ENCODE results near the gene OR2B2. TPM values are rescaled to one million over a fixed set of nuclear protein-coding genes. Genes with fewer than 3 reads are reported as not detected.

OR2B2 gene
- total RNA-seq, 1 experiment from 2014 or later, result not detected

GRCh38 chr6:27867945-27868300, 44.3 kb downstream of the OR2B2 start:
- peak; percentile 74 for DNase-seq (ENCODE audit: low spot score)

GRCh38 chr6:27867051-27867944, 44.9 kb downstream of the OR2B2 start:
- DNase-seq (ENCODE audit: low spot score), result peak; percentile 94

- DNase-seq (ENCODE audit: low spot score), result no peak
Observed at GRCh38 chr6:27866357-27867050, 45.7 kb downstream of the OR2B2 start.

GRCh38 chr6:27865850-27866356, 46.3 kb downstream of the OR2B2 start:
- peak; percentile 82 for DNase-seq (ENCODE audit: low spot score)

- DNase-seq (ENCODE audit: low spot score), result peak; percentile 94
Observed at GRCh38 chr6:27864906-27865849, 47.0 kb downstream of the OR2B2 start.

- no peak for DNase-seq (ENCODE audit: low spot score)
Observed at GRCh38 chr6:27863962-27864905, 48.0 kb downstream of the OR2B2 start.

GRCh38 chr6:27862396-27863066, 49.7 kb downstream of the OR2B2 start:
- DNase-seq (ENCODE audit: low spot score), result no peak

GRCh38 chr6:27861861-27862260, 50.3 kb downstream of the OR2B2 start:
- no peak for DNase-seq (ENCODE audit: low spot score)

GRCh38 chr6:27861276-27861840, 50.8 kb downstream of the OR2B2 start:
- DNase-seq (ENCODE audit: low spot score), result no peak

Small RNAs within 50 kb of the gene (small RNA-seq; reads per million reads assigned to genes)
- gene RNU7-26P, result not detected

Other genes starting within 250 kb of the OR2B2 start
- gene OR2B6, start 44.8 kb upstream of the OR2B2 start, total RNA-seq (2014; rRNA removed; shearing (Covaris generic)), result not detected in 2 replicates
- 4.4 and 5.2 TPM in 2 replicates for gene ZNF165, start 168.2 kb upstream of the OR2B2 start, total RNA-seq (2014; rRNA removed; shearing (Covaris generic))
- 4.5 and 5.8 TPM in 2 replicates for gene ZSCAN16, start 212.2 kb upstream of the OR2B2 start, total RNA-seq (2014; rRNA removed; shearing (Covaris generic))
- 5.3 and 5.7 TPM in 2 replicates for gene ZKSCAN8, start 229.5 kb upstream of the OR2B2 start, total RNA-seq (2014; rRNA removed; shearing (Covaris generic))

Measured in HT-29 (cell line).